Neural progenitor cell (in vitro differentiated cells): ENCODE results near the gene OR10G3. TPM values are rescaled to one million over a fixed set of nuclear protein-coding genes. Genes with fewer than 3 reads are reported as not detected.

ENCODE experiments used
- DNase-seq: peaks from one replicate; pipeline ENCODE4 v3.0.0-alpha.2; 2016; ENCODE audit warnings: low spot score
- H2AFZ ChIP-seq: fragments of 200-600 bp; sonication (generic); replicated peaks from 2 replicates; pipeline ENCODE4 v1.6.1; 2016; ENCODE audit warnings: antibody characterized with exemption
- H3F3A ChIP-seq: fragments of 200-600 bp; sonication (generic); 2 replicates; pipeline ENCODE4 v1.6.1; 2016; ENCODE audit warnings: antibody characterized with exemption, low read depth
- H3K27ac ChIP-seq: fragments of 200-600 bp; sonication (generic); 2 replicates; pipeline ENCODE4 v1.5.1; 2016; ENCODE audit warnings: mild to moderate bottlenecking
- H3K27me3 ChIP-seq: fragments of 200-600 bp; sonication (generic); 2 replicates; pipeline ENCODE4 v1.6.1; 2016; ENCODE audit warnings: mild to moderate bottlenecking, moderate library complexity
- H3K36me3 ChIP-seq: fragments of 200-600 bp; sonication (generic); 2 replicates; pipeline ENCODE4 v1.5.1; 2016
- H3K4me1 ChIP-seq: fragments of 200-600 bp; sonication (generic); 2 replicates; pipeline ENCODE4 v1.6.1; 2016; ENCODE audit warnings: mixed run types
- H3K4me2 ChIP-seq: fragments of 200-600 bp; sonication (generic); 2 replicates; pipeline ENCODE4 v1.6.1; 2016
- H3K4me3 ChIP-seq: fragments of 200-600 bp; sonication (generic); 2 replicates; pipeline ENCODE4 v1.5.1; 2016
- H3K79me2 ChIP-seq: fragments of 200-600 bp; sonication (generic); 2 replicates; pipeline ENCODE4 v1.6.1; 2016; ENCODE audit warnings: low read depth
- H3K9ac ChIP-seq: fragments of 200-600 bp; sonication (generic); 2 replicates; pipeline ENCODE4 v1.6.1; 2016
- H3K9me3 ChIP-seq: fragments of 200-600 bp; sonication (generic); 2 replicates; pipeline ENCODE4 v1.5.1; 2016; ENCODE audit warnings: low read depth
- H4K20me1 ChIP-seq: fragments of 200-600 bp; sonication (generic); 2 replicates; pipeline ENCODE4 v1.6.1; 2016; ENCODE audit warnings: low read depth
- H3K27ac Mint-ChIP-seq: 3 replicates; pipeline ENCODE4 v1.8.0; 2021; ENCODE audit warnings: mixed read lengths
- H3K27me3 Mint-ChIP-seq: 2 replicates; pipeline ENCODE4 v1.8.0; 2022; ENCODE audit warnings: low read depth, mild to moderate bottlenecking, inconsistent platforms, moderate library complexity, mixed read lengths; ENCODE audit not compliant: insufficient read depth
- H3K36me3 Mint-ChIP-seq: 3 replicates; pipeline ENCODE4 v1.8.0; 2021; ENCODE audit warnings: mixed read lengths
- H3K4me1 Mint-ChIP-seq: 3 replicates; pipeline ENCODE4 v1.8.0; 2021; ENCODE audit warnings: mixed read lengths
- H3K4me3 Mint-ChIP-seq: 3 replicates; pipeline ENCODE4 v1.8.0; 2021; ENCODE audit warnings: mild to moderate bottlenecking, moderate library complexity, mixed read lengths
- H3K9me3 Mint-ChIP-seq: 3 replicates; pipeline ENCODE4 v1.8.0; 2020; ENCODE audit warnings: mixed read lengths
- CTCF ChIP-seq: fragments of 200-600 bp; sonication (generic); IDR thresholded peaks from 2 replicates; pipeline ENCODE4 v1.5.1; 2017; ENCODE audit warnings: antibody characterized with exemption, mild to moderate bottlenecking
- EZH2 ChIP-seq: fragments of 200-600 bp; sonication (generic); IDR thresholded peaks from 2 replicates; pipeline ENCODE4 v1.6.1; 2017; ENCODE audit warnings: antibody characterized with exemption, mild to moderate bottlenecking, moderate library complexity
- EZH2phosphoT487 ChIP-seq: fragments of 200-600 bp; sonication (generic); IDR thresholded peaks from 2 replicates; pipeline ENCODE4 v1.6.1; 2017; ENCODE audit warnings: antibody characterized with exemption
- total RNA-seq: library from RNA; depleted of rRNA; stranded (reverse); fragments of >200 nt; gene quantifications from 2 replicates; pipeline ENCODE4 v1.2.3, GENCODE V29; 2015; ENCODE audit warnings: low replicate concordance

The OR10G3 gene
- total RNA-seq, 1 donor from 2014 or later, result not detected

- peaks cover 73% of the 10 kb centered on the region for H3K4me1 ChIP-seq
- H2AFZ ChIP-seq, result no peak overlapping the region
- Mint-ChIP-seq H3K27ac (no peak overlapping the region), H3K27me3 (peaks cover 12% of the 10 kb centered on the region), H3K9me3 (peaks cover 3% of the 10 kb centered on the region), H3K36me3 (peaks cover 49% of the 10 kb centered on the region), H3K4me1 (peaks cover 52% of the 10 kb centered on the region), H3K4me3 (peak overlapping the region; percentile 52)
- peaks cover 75% of the 10 kb centered on the region for H4K20me1 ChIP-seq
- peaks cover 83% of the 10 kb centered on the region for H3F3A ChIP-seq
- TF ChIP-seq EZH2, result no peak
- TF ChIP-seq CTCF, result no peak
- TF ChIP-seq EZH2phosphoT487, result no peak
- peak overlapping the region; percentile 76 for H3K27ac ChIP-seq
- H3K9me3 ChIP-seq, result no peaks in the 10 kb centered on the region
- H3K9ac ChIP-seq, result no peak overlapping the region
- peaks cover 23% of the 10 kb centered on the region for H3K36me3 ChIP-seq
- peak overlapping the region; percentile 92 for H3K4me2 ChIP-seq
- no peak for DNase-seq
- no peaks in the 10 kb centered on the region for H3K27me3 ChIP-seq
- peaks cover 67% of the 10 kb centered on the region for H3K79me2 ChIP-seq
- H3K4me3 ChIP-seq, result peak overlapping the region; percentile 23
These were observed 59.1 kb downstream of the OR10G3 start for GRCh38 chr14:21520767-21521166.

- Histone ChIP-seq H3K36me3 (peaks cover 23% of the 10 kb centered on the region), H3K4me2 (peak overlapping the region; percentile 58), H3K27ac (peak overlapping the region; percentile 76), H3K9me3 (no peaks in the 10 kb centered on the region), H2AFZ (no peak overlapping the region), H3K4me1 (peaks cover 65% of the 10 kb centered on the region), H3K27me3 (no peaks in the 10 kb centered on the region), H4K20me1 (peaks cover 54% of the 10 kb centered on the region), H3F3A (peaks cover 89% of the 10 kb centered on the region), H3K79me2 (peaks cover 47% of the 10 kb centered on the region), H3K4me3 (peak overlapping the region; percentile 20), H3K9ac (no peak overlapping the region)
- H3K27me3 Mint-ChIP-seq, result peaks cover 4% of the 10 kb centered on the region
- peaks cover 33% of the 10 kb centered on the region for H3K36me3 Mint-ChIP-seq
- H3K4me3 Mint-ChIP-seq, result no peak overlapping the region
- peak overlapping the region; percentile 68 for H3K27ac Mint-ChIP-seq
- TF ChIP-seq CTCF, result no peak
- TF ChIP-seq EZH2phosphoT487, result no peak
- TF ChIP-seq EZH2, result no peak
- peaks cover 2% of the 10 kb centered on the region for H3K9me3 Mint-ChIP-seq
- DNase-seq, result peak; percentile 73
- peaks cover 46% of the 10 kb centered on the region for H3K4me1 Mint-ChIP-seq
These were observed 61.2 kb downstream of the OR10G3 start for GRCh38 chr14:21518725-21519124.

Other genes starting within 250 kb of the OR10G3 start
- 195 and 198 TPM in 2 replicates for gene SUPT16H, start 196.1 kb downstream of the OR10G3 start, total RNA-seq
- 72.5 and 81.1 TPM in 2 replicates for gene CHD8, start 124.0 kb downstream of the OR10G3 start, total RNA-seq
- 38.5 and 54.2 TPM in 2 replicates for gene RAB2B, start 103.1 kb downstream of the OR10G3 start, total RNA-seq
- gene TOX4, start 102.9 kb downstream of the OR10G3 start, total RNA-seq, result 34.2 and 35.7 TPM in 2 replicates
- gene METTL3, start 68.7 kb downstream of the OR10G3 start, total RNA-seq, result 99.5 and 108 TPM in 2 replicates
- gene SALL2, start 53.7 kb downstream of the OR10G3 start, total RNA-seq, result 263 and 394 TPM in 2 replicates
- not detected in 2 replicates for gene OR10G2, start 54.9 kb upstream of the OR10G3 start, total RNA-seq
- gene OR4E2, start 73.8 kb upstream of the OR10G3 start, total RNA-seq, result not detected in 2 replicates
- not detected in 2 replicates for gene OR4E1, start 93.7 kb upstream of the OR10G3 start, total RNA-seq